HG03064 (cell line): Measurements from ENCODE around the gene F8.
"Not testable (repeated sequence)": the region's sequence is repeated elsewhere in the genome, so short reads cannot be mapped to it uniquely, and the experiment has no call there.

Experiments
- ATAC-seq: cut with Tn5 transposase; IDR thresholded peaks from one replicate; pipeline ENCODE4 v1.9.1; 2021; ENCODE audit warnings: low read depth; ENCODE audit not compliant: unreplicated experiment

F8 gene

GRCh38 chrX:154886789-154887221, 135.7 kb downstream of the F8 start:
- ATAC-seq = peak; percentile 49

- peak; percentile 63 for ATAC-seq
Measured at GRCh38 chrX:154886069-154886788, 136.3 kb downstream of the F8 start, which contains the start of gene F8A1. F8A1 (plus strand) TSS chrX:154886355; CDS start chrX:154886375, 20 bp downstream.

- not testable (repeated sequence) for ATAC-seq
Measured at GRCh38 chrX:154885549-154885948, 137.0 kb downstream of the F8 start.

GRCh38 chrX:154885057-154885456, 137.5 kb downstream of the F8 start:
- ATAC-seq = not testable (repeated sequence)

GRCh38 chrX:154884069-154884468, 138.5 kb downstream of the F8 start:
- not testable (repeated sequence) for ATAC-seq

- no peak for ATAC-seq
Measured at GRCh38 chrX:154873329-154873728, 149.2 kb downstream of the F8 start.

GRCh38 chrX:154868522-154868921, 154.0 kb downstream of the F8 start:
- not testable (repeated sequence) for ATAC-seq

DNA sequence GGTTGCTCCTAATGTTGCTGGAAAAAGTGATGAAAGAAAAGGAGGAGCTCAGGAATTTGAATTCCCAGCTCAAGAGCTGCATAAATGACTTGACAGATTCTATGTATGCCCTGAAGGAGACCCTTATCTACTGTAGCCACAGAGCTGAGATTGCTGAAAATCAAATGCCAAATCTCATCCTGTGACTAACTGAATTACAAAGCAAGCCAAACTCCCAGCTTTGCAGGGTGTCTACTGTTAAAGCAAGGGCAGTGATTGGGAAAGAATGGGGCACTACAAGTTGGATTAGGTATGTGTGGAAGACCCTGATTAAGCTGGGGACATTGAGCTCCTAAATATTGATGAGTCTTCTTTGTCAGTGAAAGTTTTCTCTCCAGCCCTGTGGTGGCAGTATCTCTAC, 167.3 kb downstream of the F8 start:
- no peak for ATAC-seq

DNA sequence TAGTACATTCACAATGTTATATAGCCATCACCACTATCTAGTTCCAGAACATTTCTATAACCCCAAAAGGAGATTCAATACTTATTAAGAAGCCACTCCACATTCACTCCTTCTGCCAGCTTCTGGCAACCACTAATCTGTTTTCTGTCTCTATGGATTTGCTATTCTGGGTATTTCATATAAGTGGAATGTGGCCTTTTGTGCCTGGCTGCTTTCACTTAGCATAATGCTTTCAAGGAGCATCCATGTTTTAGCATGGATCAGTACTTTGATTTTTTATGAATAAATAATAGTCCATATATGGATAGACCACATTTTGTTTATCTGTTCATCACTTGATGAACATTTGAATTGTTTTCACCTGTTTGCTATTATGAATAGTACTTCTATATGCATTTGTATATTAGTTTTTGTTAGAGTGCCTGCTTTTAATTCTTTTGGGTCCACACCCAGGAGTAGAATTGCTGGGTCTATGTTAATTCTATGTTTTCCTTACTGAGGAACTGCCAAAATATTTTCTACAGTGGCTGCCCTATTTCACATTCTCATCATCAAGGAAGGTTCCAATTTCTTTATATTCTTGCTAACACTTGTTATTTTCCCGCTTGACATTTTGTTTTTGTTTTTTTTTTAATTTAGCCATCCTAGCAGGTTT, 171.4 kb downstream of the F8 start:
- ATAC-seq = no peak

DNA sequence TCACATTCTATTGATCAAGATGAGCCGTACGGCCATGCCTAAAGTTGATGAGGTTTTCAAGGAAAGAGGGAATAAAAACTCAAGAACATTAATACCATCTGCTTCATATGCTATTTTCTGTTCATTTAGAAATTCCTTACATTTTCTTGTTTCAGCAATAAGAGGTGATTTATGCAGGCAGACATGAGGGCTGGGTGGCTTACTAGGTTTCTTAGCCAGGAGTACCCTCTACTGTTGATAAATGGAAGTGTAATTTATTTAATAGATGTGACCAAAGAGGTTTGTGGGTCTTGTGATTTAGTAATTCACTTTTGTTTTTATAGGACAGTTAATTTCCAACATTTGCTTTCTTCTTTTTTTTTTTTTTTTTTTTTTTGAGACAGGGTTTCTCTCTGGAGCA, 181.7 kb downstream of the F8 start:
- no peak for ATAC-seq

DNA sequence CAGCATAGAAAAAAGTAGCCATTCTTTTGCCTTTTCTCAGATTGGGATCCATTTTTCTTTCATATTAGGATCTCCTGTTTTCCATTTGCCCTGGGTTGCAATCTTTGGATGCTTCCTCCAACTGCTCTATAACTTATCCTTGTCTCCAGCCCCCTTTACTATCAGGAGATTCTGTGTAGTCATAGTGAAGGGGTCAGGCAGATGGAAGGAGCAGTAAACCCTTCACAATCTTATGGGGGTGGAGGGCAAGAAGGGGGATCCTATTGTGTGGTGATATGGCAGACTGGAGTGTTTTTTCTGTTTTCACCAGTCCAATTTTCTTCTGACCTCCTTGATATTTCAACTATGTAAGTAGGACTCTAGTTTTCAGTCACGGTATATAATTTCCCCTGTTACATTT, 186.4 kb downstream of the F8 start:
- no peak for ATAC-seq

DNA sequence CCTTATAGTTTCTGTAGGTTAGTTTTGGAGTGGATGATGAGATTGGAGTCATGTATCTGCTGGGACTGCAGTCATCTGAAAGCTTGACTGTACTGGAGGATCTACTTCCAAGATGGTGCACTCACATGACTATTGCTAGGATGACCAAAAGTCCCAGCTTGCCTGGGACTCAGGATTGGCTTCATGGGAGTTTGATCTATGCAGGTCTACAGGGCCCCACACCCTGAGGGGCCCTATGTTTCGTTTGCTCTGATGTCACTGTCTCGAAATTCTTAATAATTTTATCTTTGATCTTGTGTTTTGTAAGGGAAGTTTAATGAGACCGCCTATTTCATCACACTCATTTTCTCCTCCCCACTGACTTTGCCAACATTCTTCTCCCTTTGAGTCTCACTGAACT, 188.0 kb downstream of the F8 start, which contains the start of gene SMIM9:
Gene SMIM9 (minus strand): TSS at position 101 of the 400 bp plus-strand sequence. CDS start 3,806 bp downstream, outside the sequence.
- ATAC-seq = no peak

GRCh38 chrX:154833746-154834274, 188.7 kb downstream of the F8 start:
- ATAC-seq = no peak

DNA sequence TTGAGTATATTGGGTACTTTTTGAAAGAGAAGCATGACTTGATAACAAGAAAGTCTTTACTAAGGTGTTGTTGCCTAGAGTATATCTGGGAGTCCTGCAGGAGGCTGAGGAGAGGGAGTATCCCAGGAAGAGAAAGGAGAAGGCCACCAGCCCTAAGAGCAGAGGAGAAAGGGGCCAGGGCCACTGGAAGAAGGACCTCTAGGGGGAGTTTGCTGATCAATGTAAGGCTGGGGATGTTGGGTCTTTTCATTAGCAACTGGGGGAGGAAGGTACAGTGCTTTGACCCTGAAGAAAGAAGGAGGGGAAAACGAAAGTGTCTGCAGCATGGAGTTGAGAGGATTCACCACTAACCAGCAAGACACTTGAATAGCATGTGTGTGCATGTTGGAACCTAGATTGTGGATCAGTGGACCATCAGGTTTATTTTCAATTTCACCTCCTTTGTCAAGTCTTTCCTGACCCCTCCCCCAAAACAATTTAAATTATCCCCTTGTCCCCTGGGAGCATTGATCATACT, 192.5 kb downstream of the F8 start:
- no peak for ATAC-seq

DNA sequence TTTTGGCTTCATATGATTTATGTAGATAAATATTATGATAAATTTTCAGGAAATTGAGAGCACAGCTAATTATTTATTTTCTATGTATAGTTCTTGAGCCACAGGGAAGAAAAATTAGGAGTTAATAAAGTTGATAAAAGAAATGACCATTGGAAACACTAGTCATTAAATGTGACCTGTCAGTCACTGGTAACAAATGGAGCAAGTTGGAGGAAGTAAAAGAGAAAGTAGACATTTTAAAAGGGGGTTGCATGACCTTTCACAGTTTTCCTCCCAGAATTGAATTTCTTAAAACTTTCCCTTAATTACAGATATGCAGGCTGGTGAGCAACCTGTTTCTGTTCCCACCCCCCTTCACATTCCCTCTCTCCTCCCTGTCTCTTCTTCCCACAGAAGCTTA, 193.4 kb downstream of the F8 start:
- ATAC-seq = no peak

GRCh38 chrX:154828016-154828408, 194.5 kb downstream of the F8 start:
- ATAC-seq = no peak

GRCh38 chrX:154827194-154828015, 195.1 kb downstream of the F8 start:
- peak; percentile 81 for ATAC-seq

- ATAC-seq = not testable (repeated sequence)
Measured at GRCh38 chrX:154825586-154825985, 196.9 kb downstream of the F8 start.

GRCh38 chrX:154824638-154825037, 197.9 kb downstream of the F8 start:
- no peak for ATAC-seq

- ATAC-seq = no peak
Measured at GRCh38 chrX:154822029-154822428, 200.5 kb downstream of the F8 start.

GRCh38 chrX:154821523-154821922, 201.0 kb downstream of the F8 start:
- ATAC-seq = no peak
